HG03571 (cell line): ENCODE results near the gene SINHCAF.

Experiments used
- ATAC-seq: cut with Tn5 transposase; IDR thresholded peaks from one replicate; pipeline ENCODE4 v1.9.1; 2021; ENCODE audit not compliant: unreplicated experiment

SINHCAF gene

DNA sequence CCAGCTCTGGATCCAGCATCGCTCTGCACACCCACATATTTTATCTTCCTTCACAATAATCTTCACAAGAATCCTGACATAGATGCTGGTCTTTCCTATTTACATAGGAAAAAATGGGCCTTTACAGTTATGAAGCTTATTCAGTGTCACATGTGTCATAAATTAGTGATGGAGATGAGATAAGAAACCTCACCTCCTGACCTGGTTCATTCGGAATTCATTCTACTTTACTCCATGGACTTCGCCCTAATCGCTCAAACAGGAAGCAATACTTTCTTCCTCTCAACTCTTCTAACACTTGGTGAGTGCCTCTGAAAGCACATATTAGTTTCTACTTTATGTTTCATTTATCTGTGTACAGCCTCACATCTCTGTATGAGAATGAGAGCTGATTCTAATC is 12.0 kb upstream of the SINHCAF start:
- no peak for ATAC-seq

DNA sequence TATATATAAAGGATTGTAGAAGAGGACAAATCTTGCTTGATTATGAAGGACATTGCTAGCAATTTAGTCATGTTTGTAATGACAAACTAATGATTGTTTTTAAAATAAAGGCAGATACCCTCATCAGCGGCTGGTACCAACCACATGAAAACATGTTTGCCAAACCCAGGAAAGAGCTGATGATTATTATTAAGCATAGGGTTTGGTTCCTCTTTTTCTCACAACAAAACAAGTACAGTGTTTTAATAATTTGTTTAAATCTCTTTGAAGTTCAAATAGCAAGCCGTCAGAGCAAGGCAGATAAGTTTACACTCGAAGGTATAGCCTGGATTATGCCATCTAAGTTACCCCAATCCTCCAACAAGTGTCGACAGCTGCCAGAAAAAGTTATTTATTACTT is 5.3 kb upstream of the SINHCAF start:
- no peak for ATAC-seq

DNA sequence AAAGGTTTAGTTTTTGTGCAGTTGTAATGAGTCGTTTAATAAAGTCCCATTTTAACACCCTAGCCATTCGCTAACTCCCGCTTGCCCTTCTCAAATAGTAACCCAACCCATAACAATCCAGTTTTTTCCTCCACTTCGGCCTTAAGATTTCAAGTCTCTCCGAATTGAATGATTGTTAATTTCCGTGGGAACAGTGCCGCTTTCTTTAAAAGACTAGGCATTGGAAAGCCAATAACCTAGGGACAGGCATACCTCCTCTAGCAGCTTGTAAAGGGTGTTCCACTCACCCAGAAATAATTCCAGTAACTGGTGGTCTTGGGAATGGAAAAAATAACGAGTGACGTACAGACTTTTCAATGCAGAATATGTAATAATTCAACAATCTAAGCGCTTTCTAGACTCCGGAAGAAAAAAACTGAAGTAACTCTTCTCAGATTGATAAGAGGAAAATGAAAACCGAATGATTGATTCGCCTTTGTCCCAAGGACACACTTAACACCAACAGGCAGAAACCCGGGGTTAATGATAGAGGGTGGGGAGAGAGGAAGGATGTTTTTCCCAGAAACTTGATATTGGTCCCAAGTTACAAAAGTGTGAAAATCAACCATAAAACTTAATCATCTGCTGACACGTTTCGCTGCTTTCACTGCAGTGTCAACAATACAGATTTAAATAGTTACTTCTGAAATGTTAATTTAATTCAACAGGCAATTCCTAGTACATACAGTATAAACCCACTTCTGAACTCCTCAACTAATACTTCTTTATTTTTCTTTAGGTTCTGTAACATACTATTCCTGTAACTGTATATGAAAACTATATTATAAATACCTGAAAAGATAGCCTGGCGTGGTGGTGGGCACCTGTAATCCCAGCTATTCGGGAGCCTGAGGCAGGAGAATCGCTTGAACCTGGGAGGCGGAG is 1.0 kb upstream of the SINHCAF start:
- ATAC-seq, result no peak

GRCh38 chr12:31325524-31325875 is 450 bp downstream of the SINHCAF start:
- ATAC-seq, result no peak

GRCh38 chr12:31324845-31325523 is 966 bp downstream of the SINHCAF start:
- ATAC-seq, result no peak

DNA sequence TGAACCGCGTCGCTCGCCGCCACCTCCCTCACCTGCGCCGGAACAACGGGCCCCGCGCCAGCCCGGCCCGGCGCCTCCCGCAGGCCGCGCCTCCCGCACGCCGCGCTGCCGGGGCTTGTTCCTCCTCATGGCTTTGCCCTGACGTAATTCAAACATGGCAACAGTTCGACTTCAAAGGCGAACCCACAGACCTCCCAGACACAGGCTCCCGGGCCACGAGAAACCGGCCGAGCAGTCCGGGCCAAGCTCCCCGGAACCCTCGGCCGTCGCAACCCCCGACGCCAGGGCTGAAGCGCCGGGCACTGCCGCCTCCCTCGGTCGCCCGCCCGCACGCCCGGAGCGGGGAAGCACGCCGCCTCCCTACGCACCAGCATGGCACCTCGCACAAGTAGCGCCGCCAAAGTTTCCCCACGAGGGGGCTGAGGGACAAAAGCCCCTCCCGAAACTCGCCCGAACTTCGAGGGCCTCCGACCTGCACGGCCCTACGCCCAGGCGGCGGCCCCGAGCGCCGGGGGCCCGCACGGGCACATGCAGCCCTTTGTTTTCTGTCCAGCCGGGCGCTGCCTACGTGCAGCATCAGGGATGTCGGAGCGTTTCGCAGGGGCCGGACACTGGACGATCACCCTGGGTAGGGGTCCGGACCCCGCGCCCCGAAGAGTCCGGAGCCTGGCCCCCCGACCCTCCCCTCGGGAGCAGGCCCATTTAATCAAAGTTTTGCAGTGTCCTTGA is 1.7 kb downstream of the SINHCAF start:
- no peak for ATAC-seq

GRCh38 chr12:31323391-31324115 is 2.4 kb downstream of the SINHCAF start:
- no peak for ATAC-seq

- ATAC-seq, result no peak
Observed at GRCh38 chr12:31322801-31323207, 3.1 kb downstream of the SINHCAF start.

DNA sequence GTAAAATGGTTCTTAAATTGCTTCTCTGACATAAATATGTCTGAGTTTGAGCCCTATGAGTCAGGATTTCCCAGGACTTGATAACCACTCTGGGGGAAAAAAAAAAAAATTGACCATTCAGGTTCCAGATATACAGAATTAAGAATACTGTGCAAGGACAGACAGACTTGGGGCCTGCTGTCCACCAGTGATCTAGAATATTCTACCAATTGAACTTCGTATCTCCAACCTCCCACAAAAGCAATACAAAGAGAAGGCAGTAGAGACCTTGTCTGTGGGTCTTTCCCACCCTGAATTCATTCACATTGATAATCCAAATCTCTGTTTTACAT is 4.1 kb downstream of the SINHCAF start:
- no peak for ATAC-seq

DNA sequence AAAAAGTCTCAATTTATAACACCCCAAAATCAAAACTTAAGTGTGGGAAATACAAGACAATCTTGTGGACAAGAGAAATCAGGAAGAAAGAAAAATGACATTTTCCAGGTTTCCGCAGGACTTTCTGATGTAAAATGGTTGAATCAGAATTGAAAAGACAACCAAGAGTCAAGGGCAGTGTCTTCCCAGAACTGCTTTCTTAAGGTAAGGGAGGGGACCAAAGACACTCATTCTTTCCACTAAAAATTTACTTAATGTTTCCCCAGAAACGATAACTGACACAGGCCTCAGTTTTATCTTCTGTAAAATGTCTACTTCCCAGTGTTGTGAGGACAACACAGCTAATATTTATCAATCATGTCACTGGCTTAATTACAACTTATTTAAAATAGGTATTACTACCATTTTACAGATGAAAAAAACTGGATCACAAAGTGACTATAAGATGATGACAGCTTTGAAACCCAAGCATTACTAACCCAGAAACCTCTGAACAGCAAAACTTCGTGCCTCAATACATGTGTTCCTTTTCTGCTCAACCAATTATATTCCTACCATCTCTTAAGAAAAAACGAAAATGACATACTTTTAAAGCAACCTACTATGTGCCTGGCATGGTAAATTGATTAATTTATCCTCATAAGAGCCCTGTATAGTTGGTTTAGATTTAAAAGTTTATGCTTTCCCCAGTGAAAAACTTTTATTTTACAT is 4.6 kb downstream of the SINHCAF start:
- no peak for ATAC-seq

DNA sequence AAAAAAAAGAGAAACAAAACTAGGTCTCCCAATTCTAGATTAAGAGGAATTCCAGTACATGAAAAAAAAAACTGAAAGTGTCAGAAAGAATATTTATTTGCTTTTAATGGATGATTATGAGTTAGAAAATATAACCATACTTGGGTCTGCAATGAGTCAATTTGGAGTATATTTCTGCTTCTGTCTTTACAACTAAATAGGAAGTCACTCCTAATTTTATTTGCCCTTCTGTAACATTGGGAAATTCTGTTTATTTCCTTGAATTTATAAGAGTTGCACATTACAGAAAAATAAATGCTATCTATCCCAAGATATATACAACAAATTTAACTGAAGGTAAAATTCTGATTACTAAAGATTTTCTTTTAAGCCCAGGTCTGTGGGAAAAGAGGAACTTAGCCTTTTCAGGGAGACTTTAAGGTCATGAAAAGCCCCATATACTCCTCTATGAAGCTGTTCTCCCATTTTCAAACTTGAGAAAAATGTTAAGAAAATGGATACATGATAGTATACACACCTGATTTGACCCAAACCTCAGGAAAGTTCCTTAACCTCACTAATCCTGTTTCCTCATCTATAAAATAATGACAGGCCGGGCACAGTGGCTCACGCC is 7.2 kb downstream of the SINHCAF start:
- no peak for ATAC-seq

- no peak for ATAC-seq
Observed at GRCh38 chr12:31317471-31318395, 8.2 kb downstream of the SINHCAF start.

GRCh38 chr12:31316891-31317290 is 9.1 kb downstream of the SINHCAF start:
- ATAC-seq, result no peak

DNA sequence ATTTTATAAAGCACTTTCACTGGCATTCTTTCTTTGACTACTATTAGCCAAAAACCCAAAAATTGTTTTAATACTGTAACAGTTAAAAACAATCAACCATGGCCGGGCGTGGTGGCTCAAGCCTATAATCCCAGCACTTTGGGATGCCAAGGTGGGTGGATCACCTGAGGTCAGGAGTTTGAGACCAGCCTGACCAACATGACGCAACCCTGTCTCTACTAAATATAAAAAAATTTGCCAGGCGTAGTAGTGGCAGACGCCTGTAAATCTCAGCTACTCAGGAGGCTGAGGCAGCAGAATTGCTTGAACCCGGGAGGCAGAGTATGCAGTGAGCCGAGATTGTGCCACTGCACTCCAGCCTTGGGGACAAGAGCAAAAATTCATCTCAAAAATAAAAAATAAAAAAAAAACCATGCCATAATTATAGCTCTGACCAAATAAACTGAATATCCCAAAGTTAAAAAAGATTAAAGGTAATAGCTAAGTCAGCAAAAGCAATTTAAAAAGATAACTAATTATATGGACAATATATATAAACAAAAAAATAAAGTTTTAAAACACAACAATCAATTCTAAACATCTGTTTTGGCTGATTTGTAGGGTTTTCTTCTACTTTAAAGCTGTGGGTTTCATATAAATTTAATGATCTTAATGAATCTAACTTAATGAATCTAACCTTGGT is 10.0 kb downstream of the SINHCAF start:
- no peak for ATAC-seq

DNA sequence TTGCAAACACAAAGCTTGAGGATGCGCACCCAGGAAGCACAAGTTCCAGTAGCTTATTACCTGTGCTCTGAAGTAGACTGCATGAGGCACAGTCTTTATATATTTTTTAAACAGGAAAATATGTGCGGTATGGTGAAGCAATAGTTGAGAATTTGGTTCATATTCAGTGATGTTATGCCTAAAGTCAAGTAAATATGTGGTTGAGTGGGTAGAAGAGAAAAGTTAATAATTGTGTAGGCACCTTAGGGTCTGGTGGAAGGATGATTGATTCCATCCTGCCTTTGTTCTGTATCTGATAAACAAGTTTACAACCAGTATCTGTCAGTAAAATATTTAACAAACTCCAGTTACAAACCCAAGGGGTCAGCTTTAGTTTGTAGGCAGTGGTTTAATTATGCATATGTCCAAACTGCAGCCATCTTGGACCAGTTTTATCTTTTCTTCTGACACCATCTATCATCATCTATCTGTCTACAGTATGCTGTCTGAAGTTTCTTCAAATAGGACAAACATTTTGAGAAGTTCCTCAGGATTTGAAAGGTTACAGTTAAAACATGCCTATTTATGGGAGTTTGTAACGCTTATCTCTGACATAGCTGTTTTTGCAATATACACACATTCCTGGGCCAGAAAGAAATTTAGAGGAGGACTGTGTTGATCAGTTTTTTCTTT is 10.8 kb downstream of the SINHCAF start:
- ATAC-seq, result no peak

- no peak for ATAC-seq
Observed at GRCh38 chr12:31312431-31312830, 13.5 kb downstream of the SINHCAF start.

- no peak for ATAC-seq
Observed at GRCh38 chr12:31311634-31312258, 14.2 kb downstream of the SINHCAF start.

DNA sequence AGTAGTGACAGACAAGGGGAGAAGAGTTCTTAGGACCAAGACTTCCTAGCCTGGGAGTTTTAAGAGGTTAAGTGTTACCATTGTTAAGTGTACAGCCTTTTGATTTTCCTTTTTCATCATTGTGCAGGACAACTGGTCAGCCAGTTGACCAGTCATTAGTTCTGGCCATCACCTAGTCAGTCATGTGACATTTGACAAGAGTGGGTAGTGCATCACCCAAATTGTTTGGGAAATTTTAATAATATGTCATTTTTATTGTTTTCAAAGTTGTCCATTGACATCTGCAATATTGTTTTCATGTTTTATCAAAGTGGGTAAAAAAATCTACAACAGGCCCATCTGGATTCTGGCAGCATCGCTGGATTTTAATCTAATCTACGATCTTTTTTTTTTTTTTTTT is 15.5 kb downstream of the SINHCAF start:
- ATAC-seq, result no peak
